Measurements from ENCODE around the gene IGFBP7.

The IGFBP7 gene

DNA sequence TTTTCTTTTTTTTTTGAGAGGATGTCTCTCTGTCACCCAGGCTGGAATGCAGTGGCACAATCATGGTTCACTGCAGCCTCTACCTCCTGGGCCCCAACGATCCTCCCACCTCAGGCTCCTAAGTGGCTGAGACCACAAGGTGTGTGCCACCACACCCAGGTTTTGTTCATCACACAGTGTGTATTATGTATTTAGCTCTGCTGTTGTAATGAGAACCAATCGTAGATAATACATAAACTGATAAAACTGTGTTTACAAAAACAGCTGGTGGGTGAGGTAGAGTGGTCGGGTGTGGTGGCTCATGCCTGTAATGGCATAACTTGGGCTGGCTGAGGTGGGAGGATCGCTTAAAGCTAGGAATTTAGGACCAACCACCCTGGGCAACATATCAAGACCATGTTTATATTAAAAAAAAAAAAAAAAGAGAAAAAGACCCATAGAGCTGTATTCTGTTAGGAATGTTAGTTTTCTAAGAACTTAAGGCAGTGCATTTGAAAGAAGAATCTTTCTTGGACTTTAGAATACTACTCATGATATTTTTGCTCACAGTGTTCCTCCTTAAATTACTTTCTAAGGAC lies 96.6 kb downstream of the IGFBP7 start:
- DNase-seq (ENCODE audit: low read depth) = no peak
- TF ChIP-seq, protein P1, sequence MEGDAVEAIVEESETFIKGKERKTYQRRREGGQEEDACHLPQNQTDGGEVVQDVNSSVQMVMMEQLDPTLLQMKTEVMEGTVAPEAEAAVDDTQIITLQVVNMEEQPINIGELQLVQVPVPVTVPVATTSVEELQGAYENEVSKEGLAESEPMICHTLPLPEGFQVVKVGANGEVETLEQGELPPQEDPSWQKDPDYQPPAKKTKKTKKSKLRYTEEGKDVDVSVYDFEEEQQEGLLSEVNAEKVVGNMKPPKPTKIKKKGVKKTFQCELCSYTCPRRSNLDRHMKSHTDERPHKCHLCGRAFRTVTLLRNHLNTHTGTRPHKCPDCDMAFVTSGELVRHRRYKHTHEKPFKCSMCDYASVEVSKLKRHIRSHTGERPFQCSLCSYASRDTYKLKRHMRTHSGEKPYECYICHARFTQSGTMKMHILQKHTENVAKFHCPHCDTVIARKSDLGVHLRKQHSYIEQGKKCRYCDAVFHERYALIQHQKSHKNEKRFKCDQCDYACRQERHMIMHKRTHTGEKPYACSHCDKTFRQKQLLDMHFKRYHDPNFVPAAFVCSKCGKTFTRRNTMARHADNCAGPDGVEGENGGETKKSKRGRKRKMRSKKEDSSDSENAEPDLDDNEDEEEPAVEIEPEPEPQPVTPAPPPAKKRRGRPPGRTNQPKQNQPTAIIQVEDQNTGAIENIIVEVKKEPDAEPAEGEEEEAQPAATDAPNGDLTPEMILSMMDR (IDR thresholded peaks at IDR 0.05; ENCODE audit: low read length, missing control alignments) = no peak
- no peak overlapping the region for H3K4me3 ChIP-seq (replicated peaks; ENCODE audit: low read depth, low read length)

DNA sequence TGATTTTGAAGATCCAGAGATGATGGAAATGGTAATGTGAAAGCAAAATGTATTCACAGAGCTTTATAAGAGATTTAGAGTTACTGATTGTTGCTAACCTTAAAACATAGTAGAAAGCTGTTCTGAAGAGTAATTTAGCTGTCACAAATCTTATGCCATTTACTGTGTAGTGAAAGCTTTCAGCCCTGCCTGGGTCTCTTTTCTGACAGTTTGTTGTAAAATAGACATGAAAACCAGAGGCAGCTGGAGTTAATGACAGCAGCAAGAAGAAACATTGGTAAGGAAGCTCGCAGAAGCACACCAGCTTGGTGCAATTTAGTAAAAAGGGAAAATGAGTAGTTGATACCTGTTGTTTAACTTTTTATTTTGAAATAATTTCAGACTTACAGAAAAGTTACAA lies 110.4 kb downstream of the IGFBP7 start:
- H3K4me3 ChIP-seq (replicated peaks; ENCODE audit: low read depth, low read length) = no peak overlapping the region
- TF ChIP-seq, protein P1 (IDR thresholded peaks at IDR 0.05; ENCODE audit: low read length, missing control alignments) = no peak
- no peak for DNase-seq (ENCODE audit: low read depth)

DNA sequence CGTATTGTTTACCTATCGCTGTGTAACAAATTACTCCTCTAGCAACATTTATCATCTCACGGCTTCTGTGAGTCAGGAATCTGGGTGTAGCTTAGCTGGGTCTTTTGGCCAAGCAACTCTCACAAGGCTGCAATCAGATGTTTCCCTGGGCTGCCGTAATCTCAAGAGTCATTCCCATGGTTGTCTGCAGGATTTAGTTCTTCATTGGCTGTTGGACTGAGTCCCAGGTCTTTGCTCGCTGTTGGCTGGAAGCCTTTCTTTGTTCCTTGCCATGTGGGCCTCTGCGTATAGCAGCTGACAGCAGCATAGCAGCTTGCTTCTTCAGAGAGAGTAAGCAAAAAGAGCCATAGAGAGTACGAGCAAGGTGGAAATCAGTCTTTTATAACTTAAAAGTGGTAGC lies 114.7 kb downstream of the IGFBP7 start:
- peak; percentile 99 for DNase-seq (ENCODE audit: low read depth)
- TF ChIP-seq, protein P1 (IDR thresholded peaks at IDR 0.05; ENCODE audit: low read length, missing control alignments) = no peak
- peak overlapping the region; percentile 2 for H3K4me3 ChIP-seq (replicated peaks; ENCODE audit: low read depth, low read length)

GRCh38 chr4:56990109-56990905 lies 119.9 kb downstream of the IGFBP7 start:
- DNase-seq (ENCODE audit: low read depth) = peak; percentile 66
- TF ChIP-seq, protein P1 (IDR thresholded peaks at IDR 0.05; ENCODE audit: low read length, missing control alignments) = no peak

GRCh38 chr4:56986952-56987351 lies 123.2 kb downstream of the IGFBP7 start:
- no peak overlapping the region for H3K4me3 ChIP-seq (replicated peaks; ENCODE audit: low read depth, low read length)
- DNase-seq (ENCODE audit: low read depth) = no peak
- TF ChIP-seq, protein P1 (IDR thresholded peaks at IDR 0.05; ENCODE audit: low read length, missing control alignments) = no peak

More at GRCh38 chr4:56990109-56990905, 119.9 kb downstream of the IGFBP7 start:
- no peak overlapping the region for H3K4me3 ChIP-seq (replicated peaks; ENCODE audit: low read depth, low read length)

DNA sequence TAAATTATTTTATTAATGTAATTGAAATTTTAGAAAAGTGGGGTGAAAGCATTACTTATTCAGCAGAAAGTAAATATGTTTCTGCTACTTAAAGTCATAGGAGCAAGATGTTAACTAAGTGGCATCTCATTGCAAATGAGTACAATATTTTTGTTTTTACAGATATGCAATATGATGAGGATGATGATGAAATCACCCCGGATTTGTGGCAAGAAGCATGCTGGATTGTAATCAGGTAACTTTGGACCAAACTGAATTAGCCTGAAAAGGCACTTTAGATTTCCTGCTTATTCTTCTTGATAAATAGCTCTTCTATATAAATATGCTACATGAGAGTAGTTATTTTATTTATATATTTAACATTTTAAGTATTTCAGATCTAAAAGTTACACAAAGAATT lies 124.0 kb downstream of the IGFBP7 start:
- no peak overlapping the region for H3K4me3 ChIP-seq (replicated peaks; ENCODE audit: low read depth, low read length)
- TF ChIP-seq, protein P1 (IDR thresholded peaks at IDR 0.05; ENCODE audit: low read length, missing control alignments) = no peak
- DNase-seq (ENCODE audit: low read depth) = no peak

Data from fibroblast of pulmonary artery (primary cell).